ENCODE measurements around the gene C17orf107.

The C17orf107 gene

DNA sequence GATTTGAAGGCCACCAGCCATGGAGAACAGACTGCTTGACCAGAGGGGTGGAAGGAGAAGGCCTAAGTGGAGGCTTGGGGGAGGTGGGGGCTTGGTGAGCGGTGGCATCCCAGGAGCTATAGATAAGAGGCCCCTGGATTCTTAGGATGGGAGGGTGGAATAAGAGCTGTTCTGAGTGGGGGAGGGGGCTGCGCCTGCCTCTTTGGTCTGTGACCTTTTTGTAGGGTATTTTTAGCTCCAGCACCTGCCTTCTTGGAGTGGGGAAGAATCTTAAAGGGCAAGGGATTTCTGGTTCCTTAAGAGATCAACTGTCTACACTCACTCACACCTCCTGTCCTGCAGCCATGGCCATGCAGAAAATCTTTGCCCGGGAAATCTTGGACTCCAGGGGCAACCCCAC lies 52.1 kb downstream of the C17orf107 start:
- POLR2A ChIA-PET, result interaction anchor here (1.2 to 9.2 kb wide), 8 partner anchors 10 to 44 kb away, joined by 3 to 110 read pairs (median 4); partner anchors contain the start of genes RNF167, SLC25A11 and SPAG7
- no peak for TF ChIP-seq FOXK2 (IDR thresholded peaks at IDR 0.05)
- TF ChIP-seq TARDBP (IDR thresholded peaks at IDR 0.05), result no peak
- no peak for TF ChIP-seq LEF1 (IDR thresholded peaks at IDR 0.05; ENCODE audit: borderline replicate concordance)
- TF ChIP-seq HDGF (IDR thresholded peaks at IDR 0.05; ENCODE audit: borderline replicate concordance), result no peak

More for the DNA sequence above, 52.1 kb downstream of the C17orf107 start:
- DNase-seq (ENCODE audit: extremely low spot score), result no peak
- CTCF ChIA-PET, result interaction anchor here (1.1 to 1.2 kb wide), 2 partner anchors 11 to 42 kb away, joined by 3 read pairs; partner anchors contain the start of gene RNF167

Measured in HEK293T (cell line).